ENCODE results near the gene IGF2R. TPM values are rescaled to one million over a fixed set of nuclear protein-coding genes. Genes with fewer than 3 reads are reported as not detected.

IGF2R gene
- total and polyA plus RNA-seq, 2 of the 13 experiments (the other 11 are each of a cell fraction or from before 2014, with no cell fraction given), result 38.3 to 70.0 TPM

- CTCF ChIA-PET (ENCODE audit: low intra/inter-chr PET ratio, low total read pairs), result no interaction called here
- POLR2A ChIA-PET, result interaction anchor here (1.3 kb wide), 1 partner anchor 8 kb away, joined by 4 read pairs; no protein-coding TSS in a partner anchor
- TF ChIP-seq ZBTB7A (CRISPR knock-in tag; IDR thresholded peaks at IDR 0.05) (no peak), ONECUT2 (CRISPR knock-in tag; IDR thresholded peaks at IDR 0.05) (no peak), FOXC1 (CRISPR knock-in tag; IDR thresholded peaks at IDR 0.05; ENCODE audit: borderline replicate concordance) (peak; percentile 37; the same call in 1 of the 2 replicates), MAZ (IDR thresholded peaks at IDR 0.05; ENCODE audit: borderline replicate concordance, low read depth, low read length) (no peak), MAZ (CRISPR knock-in tag; IDR thresholded peaks at IDR 0.05; ENCODE audit: low read depth) (no peak)
- Histone ChIP-seq H3K27me3 (ENCODE audit: control insufficient read depth in 1 of 2, insufficient read depth in 2 of 2, low read length in 2 of 2) (no peaks in the 10 kb centered on the region), H4K20me1 (ENCODE audit: insufficient read depth, low read length) (peaks cover 88% of the 10 kb centered on the region), H3K4me3 (replicated peaks in 1 of 3; ENCODE audit: insufficient read depth in 1 of 3, low read depth in 2 of 3, low read length in 3 of 3) (no peak overlapping the region), H2AFZ (ENCODE audit: low read length) (no peak overlapping the region), H3K9me3 (ENCODE audit: low read length) (no peaks in the 10 kb centered on the region), H3K9ac (ENCODE audit: insufficient read depth, low read depth, low read length) (no peak overlapping the region), H3K27ac (ENCODE audit: extremely low read length, insufficient read depth, low read length) (no peak overlapping the region), H3K79me2 (ENCODE audit: insufficient read depth, low read length) (peaks cover 96% of the 10 kb centered on the region), H3K4me1 (ENCODE audit: insufficient read depth, low read length) (peaks cover 87% of the 10 kb centered on the region), H3K36me3 (replicated peaks in 1 of 2; ENCODE audit: control insufficient read depth in 1 of 2, insufficient read depth in 2 of 2, low read length in 2 of 2) (peaks cover 0 to 5% of the 10 kb centered on the region in 2 experiments; a peak in 1 of 5 replicates), H3K4me2 (ENCODE audit: low read depth, low read length) (0 out of 2 replicates have a peak overlapping the region, but pooled peaks have one; percentile 65)
- BruUV-seq (replicated peaks), result no TSS peak
- DNase-seq (ENCODE audit: low spot score) (no peak), ATAC-seq (no peak), FAIRE-seq (no peak)
- WGBS (ENCODE audit: low lambda C conversion rate), result 91% methylated on average over 14 of the region's 14 CpGs
- intact Hi-C loops (cut with micrococcal nuclease; ENCODE audit: unreplicated experiment) (no loop called here), in situ Hi-C loops (cut with HindIII; ENCODE audit: extremely low pct_ligation_motif_present, low pct_unique_long_range_greater_than_20kb) (loop anchor here (10.0 kb wide), 1 partner anchor 283 kb away; the partner anchor contains the start of gene SOD2)
Measured at GRCh38 chr6:159977255-159977903, 8.5 kb downstream of the IGF2R start.

- ChIA-PET CTCF (ENCODE audit: low intra/inter-chr PET ratio, low total read pairs) (no interaction called here), POLR2A (interaction anchor here (1.3 kb wide), 1 partner anchor 8 kb away, joined by 4 read pairs; no protein-coding TSS in a partner anchor)
- TF ChIP-seq ZNF83 (CRISPR knock-in tag; IDR thresholded peaks at IDR 0.05; ENCODE audit: borderline replicate concordance) (no peak), NFYB (CRISPR knock-in tag; IDR thresholded peaks at IDR 0.05) (no peak), HMGXB3 (CRISPR knock-in tag; IDR thresholded peaks at IDR 0.05; ENCODE audit: borderline replicate concordance) (no peak), PAX8 (CRISPR knock-in tag; IDR thresholded peaks at IDR 0.05; ENCODE audit: borderline replicate concordance) (no peak), ZSCAN29 (CRISPR knock-in tag; conservative IDR thresholded peaks at IDR 0.05) (no peak), ZNF33B (CRISPR knock-in tag; IDR thresholded peaks at IDR 0.05) (no peak), PITX1 (CRISPR knock-in tag; IDR thresholded peaks at IDR 0.05) (no peak), ELF1 (CRISPR knock-in tag; IDR thresholded peaks at IDR 0.05) (no peak), ZSCAN30 (CRISPR knock-in tag; IDR thresholded peaks at IDR 0.05) (no peak)
- Histone ChIP-seq H3K36me3 (replicated peaks in 1 of 2; ENCODE audit: control insufficient read depth in 1 of 2, insufficient read depth in 2 of 2, low read length in 2 of 2) (peaks cover 0 to 5% of the 10 kb centered on the region in 2 experiments; a peak in 1 of 5 replicates), H3K4me2 (ENCODE audit: low read depth, low read length) (peak overlapping the region; percentile 65; the same call in 1 of the 2 replicates), H3K27ac (ENCODE audit: extremely low read length, insufficient read depth, low read length) (peak overlapping the region; percentile 59), H3K4me3 (replicated peaks in 1 of 3; ENCODE audit: insufficient read depth in 1 of 3, low read depth in 2 of 3, low read length in 3 of 3) (no peak overlapping the region; a peak in 1 of 6 replicates), H3K79me2 (ENCODE audit: insufficient read depth, low read length) (peaks cover 96% of the 10 kb centered on the region), H3K27me3 (ENCODE audit: control insufficient read depth in 1 of 2, insufficient read depth in 2 of 2, low read length in 2 of 2) (no peaks in the 10 kb centered on the region), H3K9me3 (ENCODE audit: low read length) (no peaks in the 10 kb centered on the region), H3K9ac (ENCODE audit: insufficient read depth, low read depth, low read length) (peak overlapping the region; percentile 47; the same call in 1 of the 2 replicates), H2AFZ (ENCODE audit: low read length) (no peak overlapping the region), H3K4me1 (ENCODE audit: insufficient read depth, low read length) (peaks cover 87% of the 10 kb centered on the region), H4K20me1 (ENCODE audit: insufficient read depth, low read length) (peaks cover 89% of the 10 kb centered on the region)
- FAIRE-seq (no peak), DNase-seq (ENCODE audit: low spot score) (no peak), ATAC-seq (no peak)
- intact Hi-C loops (cut with micrococcal nuclease; ENCODE audit: unreplicated experiment), result loop anchor here (2.0 kb wide), 1 partner anchor 15 kb away; no protein-coding TSS in a partner anchor
- WGBS (ENCODE audit: low lambda C conversion rate), result 93% methylated on average over 8 of the region's 8 CpGs
- in situ Hi-C loops (cut with HindIII; ENCODE audit: extremely low pct_ligation_motif_present, low pct_unique_long_range_greater_than_20kb), result loop anchor here (10.0 kb wide), 1 partner anchor 283 kb away; the partner anchor contains the start of gene SOD2
- no TSS peak for BruUV-seq (replicated peaks)
Measured at GRCh38 chr6:159977904-159978268, 9.0 kb downstream of the IGF2R start.

All from HepG2 (cell line).